Right ventricle myocardium superior (tissue), 1 donor: Measurements from ENCODE around the gene PGBD1. TPM values are rescaled to one million over a fixed set of nuclear protein-coding genes. Genes with fewer than 3 reads are reported as not detected.

ENCODE experiments used
- ATAC-seq: fragments of 200-7000 bp; cut with Tn5 transposase; one replicate; pipeline ENCODE4 v1.9.1; 2020; ENCODE audit warnings: mild to moderate bottlenecking; ENCODE audit not compliant: poor library complexity
- DNase-seq: peaks from one replicate; pipeline ENCODE4 v3.0.0-alpha.2; 2020
- intact Hi-C: fragments of 100-400 bp; cut with DNase I; formaldehyde crosslinking; loops from one replicate; pipeline ENCODE4 v1.11.2; 2022
- total RNA-seq: library from RNA; stranded (reverse); fragmentation: NEBNext Ultra II Directional; extraction: Animal tissue kit (Norgen Biotek cat#: 25700); gene quantifications from one replicate; pipeline ENCODE4 v1.2.1, GENCODE V29; 2021
- donor health status: DM: no; HTN: yes; CAD: no; lungs with severe emphysema.

Gene PGBD1
- total RNA-seq, 1 donor from 2014 or later, result 2.3 TPM

- no peak for ATAC-seq
- intact Hi-C loops, result no loop called here
- no peak for DNase-seq
These were observed 48.7 kb downstream of the PGBD1 start for GRCh38 chr6:28330041-28330440.

GRCh38 chr6:28333047-28333446 is 51.7 kb downstream of the PGBD1 start:
- intact Hi-C loops, result no loop called here
- DNase-seq (no peak), ATAC-seq (no peak)

DNA sequence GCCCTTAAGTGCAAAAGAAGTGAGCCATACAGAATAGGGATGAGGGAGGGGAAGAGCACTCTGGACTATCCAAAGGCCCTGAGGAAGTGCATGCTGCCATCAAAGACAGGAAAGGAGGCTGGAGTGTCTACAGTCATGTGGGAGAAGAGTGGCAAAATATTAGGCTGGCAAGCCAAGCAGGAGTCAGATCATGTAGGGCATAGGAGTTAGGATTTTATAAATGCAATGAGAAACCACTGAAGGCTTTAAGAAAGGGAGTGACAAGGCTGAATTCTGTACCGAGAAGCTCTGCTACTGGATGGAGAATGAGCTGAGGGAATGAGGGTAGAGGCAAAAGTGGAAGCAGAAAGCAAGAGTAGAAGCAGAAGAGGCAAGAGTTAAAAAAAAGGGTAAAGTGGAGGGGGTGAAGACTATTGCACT is 52.2 kb downstream of the PGBD1 start:
- DNase-seq (no peak), ATAC-seq (no peak)
- intact Hi-C loops, result no loop called here

- ATAC-seq (no peak), DNase-seq (no peak)
- intact Hi-C loops, result no loop called here
These were observed 53.1 kb downstream of the PGBD1 start for GRCh38 chr6:28334286-28335039.

DNA sequence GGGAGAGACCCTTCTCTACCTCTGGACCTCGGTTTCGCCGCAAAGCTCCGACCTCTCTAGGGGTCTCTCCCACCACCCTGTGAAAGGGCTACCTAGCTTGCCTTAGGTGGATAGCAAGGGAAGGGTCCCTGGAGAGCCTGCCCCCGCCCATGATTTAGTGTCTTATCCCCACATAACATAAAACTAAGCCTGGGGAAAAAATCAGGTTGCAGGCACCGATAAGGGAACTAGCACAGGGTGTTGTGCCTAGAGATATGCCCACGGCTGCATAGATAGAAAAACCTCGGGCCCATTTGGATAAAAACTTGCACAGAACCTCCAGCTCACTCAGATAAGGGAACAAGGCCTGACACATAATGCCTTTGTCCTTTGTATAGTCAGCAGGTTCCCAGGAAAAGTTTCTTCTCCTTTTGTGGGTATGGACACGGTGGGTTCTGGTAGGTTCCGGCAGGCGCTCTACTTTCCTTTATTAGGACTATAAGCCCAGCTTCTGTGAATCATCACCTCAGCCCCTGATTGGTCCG is 53.7 kb downstream of the PGBD1 start:
- intact Hi-C loops, result no loop called here
- no peak for ATAC-seq

DNA sequence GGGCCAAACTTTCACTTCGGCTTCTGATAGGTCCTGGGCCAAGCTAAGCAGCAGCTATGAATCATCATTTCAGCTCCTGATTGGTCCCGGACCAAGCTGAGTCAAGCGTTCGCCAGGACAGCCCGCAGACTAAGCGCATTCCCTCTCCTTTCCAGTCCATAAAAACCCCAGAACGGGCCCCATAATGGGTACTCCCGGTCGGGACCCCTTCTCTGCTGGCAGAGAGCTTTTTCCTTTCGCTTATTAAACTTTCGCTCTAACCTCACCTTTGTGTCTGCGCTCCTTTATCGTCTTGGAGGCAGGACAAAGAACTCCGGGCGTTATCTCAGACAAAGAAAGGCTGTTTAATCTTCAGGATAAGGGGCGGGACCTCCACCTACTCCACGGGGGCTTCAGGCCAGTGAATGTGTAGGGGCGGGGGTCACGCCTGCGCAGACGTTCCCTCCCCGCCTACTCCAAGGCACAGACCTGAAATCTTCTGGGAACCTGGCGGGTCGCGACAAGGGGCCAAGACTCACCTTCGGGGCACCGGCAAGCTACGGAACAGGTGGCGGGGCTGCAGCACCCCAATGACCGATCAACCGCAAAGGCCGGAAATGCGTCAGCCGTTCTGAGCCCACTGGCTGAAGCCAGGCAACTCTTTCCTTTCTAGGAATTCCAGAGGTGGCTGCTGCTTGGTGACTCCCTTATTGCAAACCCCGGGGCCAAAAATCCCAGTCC is 54.4 kb downstream of the PGBD1 start, which contains the start of gene ZSCAN31:
Gene ZSCAN31, minus strand, starts transcription at position 585 of the 720 bp plus-strand sequence. CDS start 6,465 bp downstream, outside the sequence.
- ATAC-seq (peak; percentile 98), DNase-seq (peak; percentile 95)
- intact Hi-C loops, result no loop called here

More for the DNA sequence above, 53.7 kb downstream of the PGBD1 start:
- peak; percentile 34 for DNase-seq

GRCh38 chr6:28336284-28337120 is 55.1 kb downstream of the PGBD1 start:
- intact Hi-C loops, result no loop called here
- no peak for DNase-seq
- peak; percentile 44 for ATAC-seq

DNA sequence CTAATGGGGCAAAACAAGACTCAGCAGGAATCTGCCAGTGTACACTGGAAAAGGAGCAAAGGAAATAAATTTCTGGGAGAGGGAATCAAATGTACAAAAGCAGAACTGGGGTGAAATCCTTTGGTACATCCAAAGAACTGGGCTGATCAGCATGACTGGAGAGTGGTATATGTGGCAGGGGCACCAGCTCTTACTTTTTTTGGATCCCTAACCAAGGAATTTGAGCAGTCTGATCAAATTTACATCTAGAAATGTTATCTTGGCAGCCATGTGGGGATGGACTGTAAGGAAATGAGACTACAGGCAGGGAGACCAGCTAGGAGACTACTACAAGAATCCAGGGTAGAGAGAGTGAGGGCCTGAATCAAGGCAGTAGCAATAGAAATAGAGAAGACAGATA is 55.7 kb downstream of the PGBD1 start:
- ATAC-seq, result no peak
- intact Hi-C loops, result no loop called here
- no peak for DNase-seq

DNA sequence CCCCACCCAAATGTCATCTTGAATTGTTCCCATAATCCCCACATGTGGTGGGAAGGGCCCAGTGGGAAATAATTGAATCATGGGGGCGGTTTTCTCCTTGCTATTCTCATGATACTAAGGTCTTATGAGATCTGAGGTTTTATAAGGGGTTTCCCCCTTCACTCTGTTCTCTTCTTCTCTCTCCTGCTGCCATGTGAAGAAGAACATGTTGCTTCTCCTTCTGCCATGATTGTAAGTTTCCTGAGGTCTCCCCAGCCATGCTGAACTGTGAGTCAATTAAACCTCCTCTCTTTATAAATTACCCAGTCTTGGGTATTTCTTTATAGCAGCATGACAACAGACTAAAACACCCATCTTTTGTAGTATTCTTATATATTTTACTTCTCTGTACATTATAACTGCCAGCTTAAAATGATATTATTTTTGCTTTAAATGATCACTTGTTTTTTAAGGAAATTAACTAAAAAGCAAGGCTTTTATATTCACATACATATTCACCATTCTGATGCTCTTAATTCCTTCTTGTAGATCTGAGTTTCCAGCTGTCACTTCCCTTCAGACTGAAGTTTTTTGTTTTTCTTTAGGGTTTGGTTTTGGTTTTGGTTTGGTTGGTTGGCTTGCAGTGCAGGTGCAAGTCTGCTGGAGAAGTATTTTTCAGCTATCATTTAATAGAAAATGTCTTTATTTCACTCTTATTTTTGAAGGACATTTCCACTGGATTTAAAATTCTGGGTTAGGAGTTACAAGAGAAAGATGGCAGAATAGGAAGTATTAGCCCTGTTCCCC is 59.1 kb downstream of the PGBD1 start:
- ATAC-seq (no peak), DNase-seq (no peak)
- intact Hi-C loops, result no loop called here

- ATAC-seq (no peak), DNase-seq (no peak)
- intact Hi-C loops, result no loop called here
These were observed 62.7 kb downstream of the PGBD1 start for GRCh38 chr6:28343898-28344677.

DNA sequence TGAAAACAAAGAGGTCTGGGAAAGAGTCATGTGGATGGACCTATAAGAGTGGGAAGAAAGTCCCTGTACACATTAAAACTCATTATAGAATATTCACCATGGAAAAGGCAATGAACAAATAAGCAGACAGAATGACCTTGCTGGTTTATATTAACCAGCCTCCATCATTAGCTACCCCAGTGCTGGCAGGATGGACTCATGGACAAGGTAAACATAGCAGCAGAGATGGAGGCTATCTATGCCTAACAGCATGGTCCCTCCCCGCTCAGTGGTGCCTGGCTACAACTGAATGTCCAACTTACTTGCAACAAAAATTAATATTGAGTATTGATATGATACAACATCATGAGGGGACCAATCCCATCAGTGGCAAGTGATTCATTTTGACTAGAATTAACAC is 63.8 kb downstream of the PGBD1 start:
- DNase-seq (no peak), ATAC-seq (no peak)
- intact Hi-C loops, result no loop called here

DNA sequence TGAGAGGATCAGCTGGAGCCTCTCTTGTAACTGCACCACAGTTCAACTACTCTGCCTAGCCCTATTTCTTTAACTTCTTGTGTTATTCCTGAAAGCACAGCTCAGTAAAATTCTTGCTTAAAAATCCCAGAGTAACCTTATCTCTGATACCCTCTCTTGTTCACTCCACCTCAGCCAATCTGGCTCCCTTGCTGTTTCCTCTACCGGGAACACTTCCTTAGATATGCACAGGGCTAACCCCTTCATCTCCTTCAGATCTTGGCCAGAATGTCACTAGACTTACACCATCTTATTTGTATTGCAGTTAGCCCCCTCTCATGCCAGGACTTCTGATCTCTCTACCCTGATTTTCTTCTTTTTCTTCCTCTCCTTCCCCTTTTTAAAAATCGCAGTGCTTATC is 65.7 kb downstream of the PGBD1 start:
- no peak for ATAC-seq

DNA sequence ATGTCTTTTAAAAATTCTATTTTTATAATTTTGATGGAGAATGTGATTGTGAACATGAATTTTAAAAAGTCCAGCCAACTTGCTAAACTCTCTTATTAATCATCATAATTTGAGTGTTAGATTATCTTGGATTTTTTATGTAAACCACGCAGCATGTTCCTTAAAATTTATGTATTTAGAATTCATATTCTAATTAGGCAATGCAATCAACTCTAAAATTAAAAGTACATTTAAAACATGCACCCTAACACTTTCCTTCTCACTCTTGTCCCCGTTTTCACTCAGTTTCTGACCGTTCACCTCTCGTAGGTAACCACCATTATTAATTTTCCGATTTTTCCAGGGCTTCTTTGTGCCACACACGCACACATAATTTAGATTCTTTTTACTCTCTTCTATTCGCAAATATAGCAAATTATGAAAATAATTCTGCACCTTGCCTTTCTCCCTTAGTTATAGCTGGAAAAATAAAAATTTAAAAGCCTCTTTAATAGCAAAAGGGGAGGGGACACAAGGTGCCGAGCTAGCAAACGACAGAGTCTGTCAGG is 68.0 kb downstream of the PGBD1 start:
- DNase-seq (no peak), ATAC-seq (peak; percentile 29)
- intact Hi-C loops, result no loop called here

More for the DNA sequence above, 65.7 kb downstream of the PGBD1 start:
- intact Hi-C loops, result no loop called here
- DNase-seq, result no peak

GRCh38 chr6:28349892-28350737 is 68.7 kb downstream of the PGBD1 start, which contains the start of gene ZKSCAN3:
Gene ZKSCAN3 (plus strand): TSS chr6:28349947. CDS start chr6:28359587, 9,640 bp downstream.
- ATAC-seq (peak; percentile 98), DNase-seq (peak; percentile 92)
- intact Hi-C loops, result loop anchor here (10.0 kb wide), 1 partner anchor 125 kb away; the partner anchor contains the start of gene ZSCAN9

DNA sequence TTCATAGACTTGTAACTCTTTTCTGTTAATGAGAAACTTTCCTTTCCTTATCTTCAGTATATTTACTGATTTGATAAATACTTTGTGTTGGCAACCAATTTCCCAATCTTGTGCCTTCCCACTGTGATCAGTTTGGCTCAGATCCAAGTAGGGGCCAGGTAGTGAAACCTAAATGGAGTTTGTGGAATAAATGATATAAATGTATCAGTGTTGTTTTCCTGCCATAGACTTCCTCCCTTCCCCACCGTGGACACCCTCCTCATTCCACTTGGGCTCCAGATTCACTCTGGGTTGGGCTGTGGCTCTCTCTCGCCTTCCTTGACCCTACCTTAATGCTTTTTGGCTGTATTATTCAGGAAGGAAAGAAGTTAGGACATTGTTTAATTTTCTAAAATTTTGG is 69.7 kb downstream of the PGBD1 start:
- intact Hi-C loops, result loop anchor here (10.0 kb wide), 1 partner anchor 126 kb away; the partner anchor contains the start of gene ZSCAN9
- ATAC-seq (no peak), DNase-seq (no peak)

- ATAC-seq (no peak), DNase-seq (no peak)
- intact Hi-C loops, result loop anchor here (10.0 kb wide), 1 partner anchor 127 kb away; the partner anchor contains the start of gene ZSCAN9
These were observed 70.1 kb downstream of the PGBD1 start for GRCh38 chr6:28351493-28351925.
